Cardiac septum (tissue), 1 donor: ENCODE measurements around the gene FER. TPM values are rescaled to one million over a fixed set of nuclear protein-coding genes. Genes with fewer than 3 reads are reported as not detected.

Source experiments
- DNase-seq: peaks from one replicate; pipeline ENCODE4 v3.0.0-alpha.2; 2020; ENCODE audit warnings: low spot score
- intact Hi-C: fragments of 100-400 bp; cut with DNase I; formaldehyde crosslinking; loops from one replicate; pipeline ENCODE4 v1.14.0; 2022
- total RNA-seq: library from RNA; stranded (reverse); fragmentation: NEBNext Ultra II Directional; extraction: Animal tissue kit (Norgen Biotek cat#: 25700); gene quantifications from one replicate; pipeline ENCODE4 v1.2.1, GENCODE V29; 2021
- donor health status: DM: no; HTN: no; CAD: no.

The FER gene
- total RNA-seq, 1 donor from 2014 or later = 20.0 TPM

- DNase-seq = no peak
- intact Hi-C loops = no loop called here
These were observed 445.0 kb downstream of the FER start for GRCh38 chr5:109192555-109193281.

GRCh38 chr5:109195667-109196066 is 448.0 kb downstream of the FER start:
- no peak for DNase-seq
- intact Hi-C loops = no loop called here

GRCh38 chr5:109196087-109196822 is 448.6 kb downstream of the FER start:
- DNase-seq = no peak
- intact Hi-C loops = no loop called here

GRCh38 chr5:109196823-109197160 is 449.1 kb downstream of the FER start:
- no peak for DNase-seq
- intact Hi-C loops = no loop called here

- DNase-seq = no peak
- intact Hi-C loops = no loop called here
These were observed 451.6 kb downstream of the FER start for GRCh38 chr5:109199289-109199688.

- no peak for DNase-seq
- intact Hi-C loops = no loop called here
These were observed 452.3 kb downstream of the FER start for GRCh38 chr5:109199799-109200620.

- intact Hi-C loops = no loop called here
- DNase-seq = no peak
These were observed 467.3 kb downstream of the FER start for GRCh38 chr5:109215040-109215439.

GRCh38 chr5:109218818-109219217 is 471.1 kb downstream of the FER start:
- intact Hi-C loops = no loop called here
- DNase-seq = no peak

GRCh38 chr5:109223531-109223930 is 475.8 kb downstream of the FER start:
- intact Hi-C loops = no loop called here
- peak; percentile 19 for DNase-seq

- peak; percentile 31 for DNase-seq
- intact Hi-C loops = no loop called here
These were observed 476.7 kb downstream of the FER start for GRCh38 chr5:109224276-109224882.

GRCh38 chr5:109225716-109226625 is 478.3 kb downstream of the FER start:
- peak; percentile 46 for DNase-seq
- intact Hi-C loops = no loop called here

- DNase-seq = peak; percentile 36
- intact Hi-C loops = no loop called here
These were observed 482.7 kb downstream of the FER start for GRCh38 chr5:109230369-109230768.

- intact Hi-C loops = no loop called here
- DNase-seq = peak; percentile 36
These were observed 483.6 kb downstream of the FER start for GRCh38 chr5:109231331-109231730.

GRCh38 chr5:109234381-109234780 is 486.7 kb downstream of the FER start:
- DNase-seq = peak; percentile 53
- intact Hi-C loops = no loop called here

GRCh38 chr5:109239456-109239855 is 491.8 kb downstream of the FER start:
- intact Hi-C loops = no loop called here
- no peak for DNase-seq

GRCh38 chr5:109242518-109242917 is 494.8 kb downstream of the FER start:
- no peak for DNase-seq
- intact Hi-C loops = no loop called here

- DNase-seq = no peak
- intact Hi-C loops = no loop called here
These were observed 498.7 kb downstream of the FER start for GRCh38 chr5:109246395-109246794.
